ENCODE measurements around the gene GPX4.

The GPX4 gene

DNA sequence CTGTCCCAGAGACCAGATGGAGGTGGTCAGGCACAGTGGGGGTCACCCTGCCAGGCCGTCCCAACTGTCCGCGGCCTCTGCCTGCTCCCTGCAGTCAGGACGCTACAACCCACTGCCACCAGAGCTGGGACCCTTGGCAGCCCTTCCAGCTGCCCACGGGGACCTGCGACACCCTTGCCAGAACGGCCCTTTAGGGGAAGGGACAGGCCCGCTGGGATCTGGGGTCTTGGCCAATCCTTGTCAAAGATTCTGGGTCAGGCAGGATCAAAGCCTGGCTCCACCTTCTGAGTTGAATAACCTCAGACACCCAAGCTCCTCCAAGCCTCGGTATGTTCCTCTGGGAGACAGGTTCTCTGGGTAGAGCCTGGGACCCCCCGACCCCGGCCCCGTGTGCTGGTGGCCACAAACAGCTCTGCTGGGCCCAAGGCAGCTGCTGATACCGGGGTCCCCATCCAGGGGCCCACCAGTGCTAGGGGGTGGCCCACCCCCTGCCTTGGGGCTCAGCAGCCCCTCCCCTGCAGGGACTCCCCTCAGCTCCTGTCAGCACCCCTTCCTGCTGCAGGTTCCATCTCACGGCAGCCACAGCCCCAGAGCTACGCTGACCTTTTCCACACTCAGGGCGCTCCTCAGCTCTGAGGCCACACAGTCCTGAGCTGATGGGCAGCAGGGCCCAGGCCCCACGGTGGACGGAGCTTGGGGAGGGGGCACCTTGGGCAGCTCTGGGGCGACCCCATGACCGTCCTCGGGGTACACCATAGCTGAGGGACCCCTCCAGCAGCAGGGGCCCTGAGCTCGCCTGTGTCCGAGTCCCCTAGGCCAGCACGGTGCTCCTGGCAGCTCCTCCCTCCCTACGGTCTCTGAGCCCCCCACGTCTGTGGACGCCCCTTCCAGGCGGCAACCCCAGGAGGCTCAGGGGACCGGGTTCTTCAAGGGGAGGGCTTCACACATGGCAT, 51.8 kb downstream of the GPX4 start:
- peak overlapping the region; percentile 88 for H3K18ac ChIP-seq (ENCODE audit: low read length)
- H3K79me1 ChIP-seq (ENCODE audit: low read depth, low read length) = peaks cover 19% of the 10 kb centered on the region
- peak overlapping the region; percentile 61 for H2AK5ac ChIP-seq (ENCODE audit: low read depth, low read length)
- H3K27ac ChIP-seq (replicated peaks; ENCODE audit: low read length) = no peak overlapping the region
- H2BK120ac ChIP-seq (ENCODE audit: low read depth, low read length) = no peak overlapping the region
- no peak overlapping the region for H3K4me3 ChIP-seq (ENCODE audit: low read length in 2 of 2)
- peak overlapping the region; percentile 75 for H3K14ac ChIP-seq (ENCODE audit: low read length)
- H3K4me1 ChIP-seq (ENCODE audit: control insufficient read depth in 2 of 2, insufficient read depth in 1 of 2, low read depth in 1 of 2, low read length in 2 of 2) = peaks cover 0 to 4% of the 10 kb centered on the region in 2 donors
- H3K4ac ChIP-seq (ENCODE audit: low read length) = peak overlapping the region; percentile 66
- WGBS, 2 donors (ENCODE audit: extremely low coverage in 2 of 2, insufficient read length in 2 of 2, insufficient replicate concordance in 1 of 2) = no CpG with 5 or more reads among the region's 29 CpGs
- peak overlapping the region; percentile 95 for H3K23ac ChIP-seq (ENCODE audit: low read depth, low read length, poor library complexity)
- H2BK15ac ChIP-seq (ENCODE audit: low read length) = peak overlapping the region; percentile 20
- H3K27me3 ChIP-seq (ENCODE audit: control insufficient read depth in 3 of 3, insufficient read depth in 3 of 3, low read depth in 1 of 3, low read length in 3 of 3) = peaks cover 0 to 2% (median 0%) of the 10 kb centered on the region in 3 experiments
- H4K8ac ChIP-seq (ENCODE audit: low read depth, low read length) = no peak overlapping the region
- H2BK5ac ChIP-seq (ENCODE audit: low read length) = no peak overlapping the region
- H4K91ac ChIP-seq (ENCODE audit: low read depth, low read length, poor library complexity) = no peak overlapping the region
- no peak overlapping the region for H2AFZ ChIP-seq (ENCODE audit: low read length)
- peak overlapping the region; percentile 75 for H3K9ac ChIP-seq (ENCODE audit: low read depth, low read length, poor library complexity)
- H2BK12ac ChIP-seq (ENCODE audit: low read length) = no peak overlapping the region
- DNase-seq (ENCODE audit: low spot score) = no peak
- H3K4me2 ChIP-seq (ENCODE audit: insufficient read depth, low read length, poor library complexity, severe bottlenecking) = no peak overlapping the region
- H3K9me3 ChIP-seq (replicated peaks in 1 of 2; ENCODE audit: control insufficient read depth in 2 of 2, insufficient read depth in 1 of 2, low read depth in 1 of 2, low read length in 2 of 2) = no peaks in the 10 kb centered on the region
- H3K36me3 ChIP-seq (replicated peaks in 1 of 2; ENCODE audit: control insufficient read depth in 2 of 2, insufficient read depth in 2 of 2, low read length in 2 of 2) = peaks cover 0 to 8% of the 10 kb centered on the region in 2 donors

Data from neuronal stem cell (in vitro differentiated cells).